Activated naive CD8-positive, alpha-beta T cell treated with anti-CD3 and anti-CD28 coated beads, Interleukin-2, amount 10 ng/mL, durations not matched to agents 7 days and 5 days (primary cell): Measurements from ENCODE around the gene TOX2. TPM values are rescaled to one million over a fixed set of nuclear protein-coding genes. Genes with fewer than 3 reads are reported as not detected.

ENCODE experiments used
- ATAC-seq: fragments of 150-1000 bp; cut with Tn5 transposase; one replicate; pipeline ENCODE4 v1.10.0; 2021; ENCODE audit warnings: low read depth, moderate library complexity
- POLR2A ChIA-PET: fragments of 350-600 bp; sonication (Branson Sonifier 250); formaldehyde crosslinking; loops from one replicate; lab custom pipeline; 2021; ENCODE audit warnings: antibody characterized with exemption; lab: Charles Lee
- DNase-seq: peaks from one replicate; pipeline ENCODE4 v3.0.0; 2021
- H3K27ac Mint-ChIP-seq: one replicate; pipeline ENCODE4 v1.8.0; 2022; ENCODE audit warnings: mild to moderate bottlenecking, mixed read lengths
- H3K27me3 Mint-ChIP-seq: one replicate; pipeline ENCODE4 v1.8.0; 2022; ENCODE audit warnings: mild to moderate bottlenecking, moderate library complexity, mixed read lengths
- H3K36me3 Mint-ChIP-seq: one replicate; pipeline ENCODE4 v1.8.0; 2021; ENCODE audit warnings: mild to moderate bottlenecking, mixed read lengths
- H3K4me1 Mint-ChIP-seq: one replicate; pipeline ENCODE4 v1.8.0; 2021; ENCODE audit warnings: mixed read lengths
- H3K4me3 Mint-ChIP-seq: one replicate; pipeline ENCODE4 v1.8.0; 2022; ENCODE audit warnings: mild to moderate bottlenecking, moderate library complexity, mixed read lengths
- H3K9me3 Mint-ChIP-seq: one replicate; pipeline ENCODE4 v1.8.0; 2021; ENCODE audit warnings: mixed read lengths
- total RNA-seq, 2 experiments: library from RNA; stranded (reverse); gene quantifications; one replicate each; pipeline ENCODE4 v1.2.3, GENCODE V29; 2021

TOX2 gene
- total RNA-seq, 2 experiments from 2014 or later, result 0.26 to 0.44 TPM

DNA sequence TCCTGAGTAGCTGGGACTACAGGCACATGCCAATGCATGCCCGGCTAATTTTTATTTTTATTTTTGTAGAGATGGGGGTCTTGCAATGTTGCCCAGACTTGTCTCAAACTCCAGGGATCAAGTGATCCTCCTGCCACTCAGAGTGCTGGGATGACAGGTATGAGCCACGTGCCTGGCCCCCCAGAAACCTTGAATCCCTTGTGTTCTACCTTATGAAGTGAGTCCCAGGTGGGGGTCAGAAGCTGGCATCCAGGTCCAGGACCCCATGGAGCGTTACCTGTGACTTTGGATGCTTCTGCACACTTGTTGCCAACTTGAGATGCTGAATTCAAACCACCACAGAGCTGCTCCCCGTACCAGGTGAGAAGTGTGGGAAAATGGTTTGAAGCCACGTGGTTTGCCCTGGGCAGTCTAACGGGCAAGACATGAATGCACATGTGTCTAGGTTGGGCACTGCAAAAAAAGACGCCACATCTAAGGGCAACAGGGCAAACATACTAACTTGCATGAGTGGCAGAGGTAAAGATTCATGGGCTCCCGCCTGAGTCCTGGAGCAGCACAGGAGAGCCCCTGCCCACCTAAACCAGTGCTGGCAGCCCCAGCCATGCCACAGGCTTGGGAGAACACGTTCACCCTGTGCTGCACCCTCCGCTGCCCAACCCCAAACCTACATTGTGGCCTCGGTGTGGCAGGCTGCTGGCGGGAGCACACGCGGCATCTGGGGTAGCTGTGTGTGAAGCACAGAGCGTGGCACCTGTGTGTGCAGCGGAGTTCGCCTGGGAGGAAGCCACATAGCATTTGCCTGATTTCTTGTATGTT lies 171.2 kb downstream of the TOX2 start:
- Mint-ChIP-seq H3K9me3 (no peaks in the 10 kb centered on the region), H3K4me1 (peaks cover 1% of the 10 kb centered on the region)
- POLR2A ChIA-PET, result no interaction called here

DNA sequence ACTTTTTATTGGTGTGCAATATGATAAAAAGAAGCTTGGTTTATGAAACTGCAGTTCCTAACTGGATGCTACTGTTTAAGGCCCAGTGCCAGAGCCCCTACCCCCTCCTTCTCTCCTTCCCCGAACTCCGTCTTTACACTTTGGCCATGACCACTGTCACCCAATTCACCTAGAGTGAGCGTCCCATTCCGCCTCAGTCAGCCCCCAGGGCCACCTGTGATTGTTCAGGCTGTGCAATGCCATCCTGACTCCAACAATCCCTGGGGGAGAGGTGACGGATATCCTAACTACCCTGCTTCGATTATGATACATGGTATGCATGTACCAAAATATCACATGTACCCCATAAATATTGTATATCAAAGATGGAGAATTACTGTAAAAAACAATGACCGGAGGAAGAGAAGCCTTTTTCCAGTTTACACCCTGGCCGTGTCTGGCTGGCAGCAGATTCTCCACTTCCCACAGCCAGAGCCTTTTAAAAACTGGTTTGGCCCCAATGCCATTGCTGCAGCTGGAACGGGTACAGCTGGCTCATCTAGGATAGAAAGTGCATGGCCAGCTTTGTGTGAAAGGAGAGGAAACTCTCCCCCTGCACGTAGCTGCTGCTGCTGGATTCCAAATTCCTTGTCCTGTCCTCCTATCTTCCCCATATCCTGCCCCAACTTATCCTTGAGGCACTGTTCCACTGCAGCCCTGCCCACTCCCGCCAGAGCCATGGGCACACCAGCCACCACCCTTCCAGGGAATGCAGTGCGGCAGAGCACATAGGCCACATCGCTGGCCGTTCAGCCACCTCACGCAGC lies 172.6 kb downstream of the TOX2 start:
- Mint-ChIP-seq H3K4me3 (no peak overlapping the region), H3K27ac (no peak overlapping the region), H3K4me1 (peaks cover 3% of the 10 kb centered on the region)

More for the DNA sequence above, 171.2 kb downstream of the TOX2 start:
- DNase-seq (no peak), ATAC-seq (no peak)
- Mint-ChIP-seq H3K4me3 (no peak overlapping the region), H3K27ac (no peak overlapping the region), H3K36me3 (no peaks in the 10 kb centered on the region), H3K27me3 (peaks cover 3% of the 10 kb centered on the region)

DNA sequence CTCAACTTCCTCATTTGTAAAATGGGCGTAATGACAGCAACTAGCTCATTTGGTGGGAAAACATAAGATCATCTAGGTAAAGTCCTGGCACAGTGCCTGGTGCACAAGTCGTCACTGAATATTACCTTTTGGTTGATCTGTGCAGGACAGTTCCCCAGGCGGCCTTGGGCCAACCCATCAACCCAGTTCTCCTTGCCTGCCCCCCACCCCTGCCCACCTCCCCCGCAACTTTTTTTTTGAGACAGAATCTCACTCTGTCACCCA lies 173.1 kb downstream of the TOX2 start:
- H3K27me3 Mint-ChIP-seq, result peaks cover 5% of the 10 kb centered on the region
- POLR2A ChIA-PET, result no interaction called here
- DNase-seq, result no peak
- no peak for ATAC-seq
- no peak overlapping the region for H3K27ac Mint-ChIP-seq
- H3K4me3 Mint-ChIP-seq, result no peak overlapping the region
- H3K36me3 Mint-ChIP-seq, result no peaks in the 10 kb centered on the region
- H3K4me1 Mint-ChIP-seq, result peaks cover 4% of the 10 kb centered on the region
- H3K9me3 Mint-ChIP-seq, result no peaks in the 10 kb centered on the region

More for the DNA sequence above, 172.6 kb downstream of the TOX2 start:
- Mint-ChIP-seq H3K27me3 (peaks cover 6% of the 10 kb centered on the region), H3K36me3 (no peaks in the 10 kb centered on the region), H3K9me3 (no peaks in the 10 kb centered on the region)
- ATAC-seq (no peak), DNase-seq (no peak)
- POLR2A ChIA-PET, result no interaction called here

DNA sequence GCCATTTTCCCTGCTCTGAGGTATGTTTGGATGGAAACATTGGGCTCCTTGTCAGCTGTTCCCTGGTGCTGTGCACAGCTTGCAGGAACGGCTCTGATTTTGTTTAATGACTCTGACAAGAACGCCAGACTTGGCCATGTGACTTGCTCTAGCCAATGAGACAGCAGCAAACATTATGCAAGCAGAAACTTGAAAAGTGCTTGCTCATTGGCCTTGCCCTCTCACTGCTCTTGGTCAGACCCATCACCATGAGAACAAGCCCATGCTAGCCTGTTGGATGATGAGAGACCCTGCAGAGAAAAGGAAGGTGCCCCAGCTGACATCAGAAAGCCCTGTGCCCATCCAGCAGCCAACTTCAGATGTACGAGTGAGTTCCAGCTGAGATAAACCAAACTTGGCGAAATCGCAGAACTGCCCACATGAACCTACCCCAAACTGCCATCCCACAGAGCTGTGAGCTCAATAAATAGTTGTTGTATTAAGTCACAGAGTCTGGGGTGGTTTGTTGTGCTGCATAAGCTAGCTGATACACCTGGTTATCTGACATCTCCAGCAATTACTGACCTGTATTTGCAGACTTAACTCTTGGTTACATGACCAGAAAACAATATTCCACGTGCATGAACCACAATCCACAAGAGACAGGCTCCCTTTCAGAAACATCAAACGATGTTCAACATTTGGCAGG lies 175.5 kb downstream of the TOX2 start:
- POLR2A ChIA-PET, result no interaction called here
- H3K9me3 Mint-ChIP-seq, result no peaks in the 10 kb centered on the region
- peaks cover 12% of the 10 kb centered on the region for H3K27me3 Mint-ChIP-seq
- ATAC-seq (no peak), DNase-seq (no peak)
- H3K36me3 Mint-ChIP-seq, result no peaks in the 10 kb centered on the region
- no peak overlapping the region for H3K27ac Mint-ChIP-seq
- peaks cover 6% of the 10 kb centered on the region for H3K4me1 Mint-ChIP-seq
- H3K4me3 Mint-ChIP-seq, result no peak overlapping the region

DNA sequence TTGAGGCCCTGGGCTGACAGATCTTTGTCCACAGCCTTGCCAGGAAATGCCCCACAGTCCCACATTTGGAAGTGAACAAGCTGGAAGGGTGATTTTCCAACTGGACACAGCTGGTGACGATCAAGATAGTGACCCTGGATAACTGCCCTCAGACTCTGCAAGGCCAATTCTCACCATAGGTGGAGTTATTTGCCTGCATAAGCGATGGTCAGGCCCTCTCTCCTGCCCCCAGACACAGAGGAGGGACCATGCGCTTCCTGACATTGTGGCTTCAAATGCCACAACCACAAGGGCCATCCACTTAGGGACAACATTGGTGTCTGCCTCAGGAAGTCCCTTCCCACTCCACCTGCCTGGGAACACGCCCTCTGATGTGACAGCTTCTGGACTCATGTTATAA lies 176.4 kb downstream of the TOX2 start:
- DNase-seq (no peak), ATAC-seq (no peak)
- POLR2A ChIA-PET, result no interaction called here
- Mint-ChIP-seq H3K27me3 (peaks cover 16% of the 10 kb centered on the region), H3K4me3 (no peak overlapping the region), H3K9me3 (no peaks in the 10 kb centered on the region), H3K4me1 (peaks cover 6% of the 10 kb centered on the region), H3K36me3 (no peaks in the 10 kb centered on the region), H3K27ac (no peak overlapping the region)

DNA sequence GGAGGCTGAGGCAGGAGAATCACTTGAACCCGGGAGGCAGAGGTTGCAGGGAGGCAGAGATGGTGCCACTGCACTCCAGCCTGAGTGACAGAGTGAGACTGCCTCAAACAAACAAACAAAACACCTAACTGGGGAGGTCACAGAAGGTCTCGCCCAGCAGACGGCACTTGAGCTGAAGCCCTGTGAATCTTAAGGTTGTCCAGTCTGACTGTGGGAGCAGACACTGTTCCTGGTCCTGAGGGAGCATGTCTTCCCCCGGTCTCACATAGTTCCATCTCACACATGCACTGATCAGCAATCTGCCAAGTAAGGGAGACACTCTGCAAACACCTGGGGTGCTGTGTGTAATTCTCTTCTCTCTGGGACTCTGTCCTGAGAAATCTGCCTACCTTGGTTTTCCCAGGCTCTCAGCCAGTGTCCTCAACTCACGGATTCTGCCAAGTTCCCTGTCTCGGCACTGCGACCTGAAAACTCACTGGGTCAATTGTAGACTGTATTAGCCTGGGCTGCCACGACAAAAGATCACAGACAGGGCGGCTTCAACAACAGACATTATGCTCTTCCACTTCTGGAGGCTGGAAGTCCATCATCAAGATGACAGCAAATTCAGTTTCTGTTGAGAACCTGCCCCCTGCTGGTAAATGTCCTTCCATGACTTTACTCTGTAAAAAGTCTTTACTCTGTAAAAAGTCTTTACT lies 178.0 kb downstream of the TOX2 start:
- POLR2A ChIA-PET, result no interaction called here
- DNase-seq (no peak), ATAC-seq (peak; percentile 30)
- Mint-ChIP-seq H3K27ac (no peak overlapping the region), H3K27me3 (peaks cover 16% of the 10 kb centered on the region), H3K9me3 (no peaks in the 10 kb centered on the region), H3K4me3 (no peak overlapping the region), H3K4me1 (peaks cover 6% of the 10 kb centered on the region), H3K36me3 (no peaks in the 10 kb centered on the region)

DNA sequence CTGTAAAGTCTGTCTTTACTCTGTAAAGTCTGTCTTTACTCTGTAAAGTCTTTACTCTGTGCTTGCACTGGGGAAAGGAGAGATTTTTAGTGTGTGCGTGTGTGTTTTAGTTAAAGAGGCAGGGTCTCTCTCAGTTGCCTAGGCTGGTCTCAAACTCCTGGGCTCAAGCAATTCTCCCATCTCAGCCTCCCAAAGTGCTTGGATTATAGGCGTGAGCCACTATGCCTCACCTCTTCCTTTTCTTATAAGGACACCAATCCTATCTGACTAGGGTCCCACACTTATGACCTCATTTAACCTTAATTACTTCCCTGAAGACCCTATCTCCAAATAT lies 178.6 kb downstream of the TOX2 start:
- peaks cover 16% of the 10 kb centered on the region for H3K27me3 Mint-ChIP-seq
- H3K9me3 Mint-ChIP-seq, result no peaks in the 10 kb centered on the region
- POLR2A ChIA-PET, result no interaction called here
- H3K4me1 Mint-ChIP-seq, result peaks cover 6% of the 10 kb centered on the region
- H3K4me3 Mint-ChIP-seq, result no peak overlapping the region
- no peak for DNase-seq
- no peak for ATAC-seq
- H3K27ac Mint-ChIP-seq, result no peak overlapping the region
- no peaks in the 10 kb centered on the region for H3K36me3 Mint-ChIP-seq

DNA sequence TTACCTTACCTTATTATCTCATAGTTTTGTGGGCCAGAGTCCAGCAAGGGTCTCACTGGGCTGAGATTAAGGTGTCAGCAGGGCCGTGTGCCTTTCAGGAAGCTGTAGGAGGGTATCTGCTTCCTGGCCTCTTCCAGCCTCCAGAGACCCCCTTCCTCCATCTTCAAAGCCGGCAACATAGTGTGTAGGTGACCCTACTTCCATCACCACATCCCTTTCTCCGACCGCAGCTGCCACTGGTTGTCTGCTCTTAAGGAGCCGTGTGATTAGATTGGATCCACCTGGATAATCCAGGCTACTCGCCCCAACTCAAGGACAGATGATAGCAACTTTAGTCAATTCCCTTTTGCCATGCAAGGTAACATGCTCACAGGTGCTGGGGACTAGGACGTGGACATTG lies 181.2 kb downstream of the TOX2 start:
- POLR2A ChIA-PET, result no interaction called here
- Mint-ChIP-seq H3K27ac (no peak overlapping the region), H3K36me3 (no peaks in the 10 kb centered on the region), H3K27me3 (peaks cover 20% of the 10 kb centered on the region), H3K4me3 (no peak overlapping the region), H3K9me3 (no peaks in the 10 kb centered on the region), H3K4me1 (peaks cover 6% of the 10 kb centered on the region)
- DNase-seq, result no peak
- no peak for ATAC-seq

DNA sequence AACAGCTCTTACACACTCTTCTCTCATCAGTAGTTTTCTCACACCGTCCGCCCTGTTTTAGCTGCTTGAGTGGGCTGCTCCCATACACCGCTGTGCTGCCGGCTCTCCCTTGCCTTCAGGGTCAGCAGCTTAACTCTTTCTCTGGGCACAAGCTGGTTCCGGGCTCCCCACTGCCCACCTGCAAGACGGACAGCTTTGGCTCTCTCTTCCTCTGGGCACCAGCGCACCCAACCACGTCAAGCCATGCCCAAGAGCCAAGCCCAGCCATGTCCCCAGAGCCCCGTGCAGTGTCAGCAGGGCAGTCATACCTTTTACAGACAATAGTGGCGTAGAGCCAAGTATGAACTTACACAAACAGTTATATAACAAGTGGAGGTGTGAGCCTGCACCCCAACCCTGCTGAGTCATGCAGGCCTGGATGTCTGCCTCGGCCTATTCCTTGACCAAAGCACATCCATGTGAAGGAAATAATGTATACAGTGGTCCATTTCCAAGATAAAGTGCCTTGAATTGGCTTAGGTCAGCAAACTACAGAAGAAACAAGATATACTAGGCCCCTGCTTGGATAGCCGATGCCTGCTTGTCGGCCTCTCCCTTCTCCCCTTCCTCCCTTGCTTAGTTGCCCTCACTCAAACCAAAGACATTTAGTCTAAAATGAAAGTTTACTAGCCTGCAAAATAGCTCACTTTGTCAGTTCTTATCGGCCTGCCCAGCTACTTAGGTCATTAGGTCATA lies 183.0 kb downstream of the TOX2 start:
- Mint-ChIP-seq H3K4me3 (no peak overlapping the region), H3K9me3 (no peaks in the 10 kb centered on the region), H3K36me3 (no peaks in the 10 kb centered on the region), H3K27me3 (peaks cover 31% of the 10 kb centered on the region), H3K4me1 (peaks cover 2% of the 10 kb centered on the region), H3K27ac (no peak overlapping the region)
- POLR2A ChIA-PET, result no interaction called here
- DNase-seq, result no peak
- no peak for ATAC-seq

DNA sequence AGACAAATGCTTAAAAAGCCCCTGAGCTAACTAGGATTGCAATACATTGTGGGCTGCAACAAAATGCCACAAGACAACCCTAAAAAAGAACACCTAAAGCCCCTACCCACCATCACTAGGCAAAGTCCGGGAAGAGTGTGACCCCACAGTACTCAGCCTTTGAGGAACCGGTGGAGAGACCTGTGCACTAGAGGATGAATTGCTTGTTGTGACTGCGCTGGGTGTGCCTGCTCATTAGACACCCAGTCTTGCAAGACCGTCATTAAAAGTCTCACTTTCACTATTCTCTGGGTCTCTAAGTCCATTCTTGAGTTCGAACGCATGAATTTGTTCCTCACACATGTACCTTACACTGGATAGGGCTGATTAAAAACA lies 183.6 kb downstream of the TOX2 start:
- no peaks in the 10 kb centered on the region for H3K4me1 Mint-ChIP-seq
- H3K4me3 Mint-ChIP-seq, result no peak overlapping the region
- ATAC-seq (no peak), DNase-seq (no peak)
- no peaks in the 10 kb centered on the region for H3K36me3 Mint-ChIP-seq
- POLR2A ChIA-PET, result no interaction called here
- no peak overlapping the region for H3K27ac Mint-ChIP-seq
- H3K9me3 Mint-ChIP-seq, result no peaks in the 10 kb centered on the region
- H3K27me3 Mint-ChIP-seq, result peaks cover 29% of the 10 kb centered on the region

DNA sequence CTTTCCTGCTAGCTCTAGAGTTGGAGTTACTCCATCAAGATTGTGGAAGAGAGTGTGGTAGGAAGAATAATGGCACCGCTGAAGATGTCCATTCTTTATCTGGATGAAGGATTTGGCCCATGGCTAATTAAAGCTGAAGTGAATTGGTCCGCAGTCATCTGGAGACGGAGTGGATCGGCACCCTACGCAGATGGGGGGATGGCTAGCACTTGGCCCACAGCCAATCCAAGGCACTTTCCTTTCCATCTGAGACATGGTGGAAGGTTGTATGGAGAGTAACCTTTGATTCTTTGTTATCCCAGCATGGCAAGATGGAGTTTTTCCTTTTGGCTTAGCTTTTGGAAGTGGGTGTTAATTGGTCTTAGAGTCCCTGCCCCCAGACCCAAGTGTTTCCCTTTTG lies 184.0 kb downstream of the TOX2 start:
- POLR2A ChIA-PET, result no interaction called here
- ATAC-seq (no peak), DNase-seq (no peak)
- H3K9me3 Mint-ChIP-seq, result no peaks in the 10 kb centered on the region
- H3K4me3 Mint-ChIP-seq, result no peak overlapping the region
- H3K27ac Mint-ChIP-seq, result no peak overlapping the region
- peaks cover 33% of the 10 kb centered on the region for H3K27me3 Mint-ChIP-seq
- H3K36me3 Mint-ChIP-seq, result no peaks in the 10 kb centered on the region
- no peaks in the 10 kb centered on the region for H3K4me1 Mint-ChIP-seq

DNA sequence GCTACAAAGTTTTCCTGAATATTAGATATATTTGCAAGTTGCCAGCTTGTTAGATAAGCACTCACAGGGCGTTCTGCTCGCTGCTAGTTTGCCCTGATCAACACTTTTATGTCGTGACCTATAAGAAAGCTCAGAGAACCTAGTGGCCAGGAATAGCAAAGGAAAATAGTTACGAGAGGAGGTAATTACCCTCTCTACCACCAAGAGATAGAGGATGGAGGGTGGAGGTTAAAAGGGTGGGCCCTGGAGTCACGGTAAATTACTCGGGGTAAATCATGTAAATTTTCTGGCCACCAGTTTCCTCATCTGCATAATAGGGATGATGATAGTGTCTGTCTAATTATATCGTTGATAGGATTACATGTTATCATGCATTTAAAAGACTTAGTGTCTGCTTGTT lies 185.2 kb downstream of the TOX2 start:
- no peak overlapping the region for H3K27ac Mint-ChIP-seq
- POLR2A ChIA-PET, result interaction anchor here (0.7 kb wide), 1 partner anchor 611 kb away, joined by 3 read pairs; no protein-coding TSS in a partner anchor
- H3K4me3 Mint-ChIP-seq, result no peak overlapping the region
- H3K9me3 Mint-ChIP-seq, result no peaks in the 10 kb centered on the region
- H3K27me3 Mint-ChIP-seq, result peaks cover 36% of the 10 kb centered on the region
- DNase-seq (no peak), ATAC-seq (no peak)
- no peaks in the 10 kb centered on the region for H3K36me3 Mint-ChIP-seq
- no peaks in the 10 kb centered on the region for H3K4me1 Mint-ChIP-seq

DNA sequence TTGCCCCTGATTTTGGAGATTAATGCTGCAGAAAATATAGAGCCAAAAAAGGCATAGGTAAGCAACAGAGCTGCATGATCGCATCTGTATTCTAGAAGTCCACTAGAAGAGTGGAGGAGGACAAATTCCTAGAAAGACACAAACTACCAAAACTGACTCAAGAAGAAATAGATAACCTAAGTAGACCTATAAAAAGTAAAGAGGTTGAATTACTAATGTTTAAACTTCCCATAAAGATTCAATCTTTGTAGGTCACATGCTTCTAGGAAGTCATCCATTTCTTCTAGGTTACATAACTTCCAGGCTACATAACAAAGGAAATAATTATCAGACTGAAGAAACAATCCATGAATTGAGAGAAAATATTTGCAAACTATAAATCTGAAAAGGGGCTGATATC lies 187.9 kb downstream of the TOX2 start:
- Mint-ChIP-seq H3K27me3 (peaks cover 44% of the 10 kb centered on the region), H3K4me3 (no peak overlapping the region), H3K36me3 (no peaks in the 10 kb centered on the region), H3K9me3 (peaks cover 6% of the 10 kb centered on the region), H3K4me1 (no peaks in the 10 kb centered on the region), H3K27ac (no peak overlapping the region)
- DNase-seq (no peak), ATAC-seq (no peak)
- POLR2A ChIA-PET, result no interaction called here
